DMS 273 (cell line): ENCODE results near the gene STARD9.
A peak's percentile ranks its signal among the peaks of the same experiment; 100 is the strongest.
"Not testable (repeated sequence)": the region's sequence is repeated elsewhere in the genome, so short reads cannot be mapped to it uniquely, and the experiment has no call there.

Source experiments
- DNase-seq: peaks from one replicate; lab custom pipeline; 2025; ENCODE audit not compliant: unreplicated experiment; lab: John Stamatoyannopoulos, UW

The STARD9 gene

DNA sequence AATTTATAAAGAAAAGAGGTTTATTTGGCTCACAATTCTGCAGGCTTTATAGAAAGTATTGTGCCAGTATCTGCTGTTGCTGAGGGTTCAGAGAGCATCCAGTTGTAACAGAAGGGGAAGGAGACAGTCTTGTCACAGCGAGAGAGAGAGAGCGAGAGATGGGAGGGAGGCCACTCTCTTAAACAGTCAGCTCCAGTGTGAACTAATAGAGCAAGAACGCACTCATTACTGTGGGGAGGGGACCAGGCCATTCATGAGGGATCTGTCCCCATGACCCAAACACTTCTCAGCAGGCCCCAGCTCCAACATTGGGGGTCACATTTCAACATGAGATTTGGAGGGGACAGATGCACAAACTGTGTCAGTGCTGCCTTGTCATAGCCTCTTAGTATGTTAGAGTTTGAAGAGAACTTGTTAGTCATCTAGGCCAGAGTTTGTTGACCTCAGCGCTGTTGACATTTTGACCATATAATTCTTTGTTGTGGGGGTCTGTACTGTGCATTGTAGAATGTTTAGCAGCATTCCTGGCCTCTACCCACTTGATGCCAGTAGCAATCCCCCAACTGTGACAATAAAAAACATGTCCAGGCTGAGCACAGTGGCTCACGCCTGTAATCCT, 15.3 kb downstream of the STARD9 start:
- DNase-seq: no peak

GRCh38 chr15:42591238-42591934, 16.0 kb downstream of the STARD9 start:
- peak; percentile 17 for DNase-seq

DNA sequence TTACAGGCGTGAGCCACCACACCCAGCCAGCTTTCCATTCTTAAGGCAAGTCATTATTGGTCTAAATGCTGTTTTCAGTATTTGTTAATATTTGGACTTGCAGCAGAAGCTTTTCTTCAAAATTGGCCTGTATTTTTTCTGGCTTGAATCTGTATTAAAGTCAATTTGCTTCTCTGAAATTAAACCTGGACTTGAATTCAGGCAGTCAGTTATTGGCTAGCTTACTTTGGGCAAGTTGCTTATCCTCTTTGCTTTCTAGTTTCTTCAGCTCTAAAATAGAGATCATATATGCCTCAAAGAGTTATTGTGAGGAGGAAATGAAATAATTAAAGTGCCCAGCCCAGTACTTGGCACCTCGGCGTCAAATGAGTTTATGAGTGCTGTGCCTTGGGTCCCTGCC, 17.3 kb downstream of the STARD9 start:
- DNase-seq: no peak

DNA sequence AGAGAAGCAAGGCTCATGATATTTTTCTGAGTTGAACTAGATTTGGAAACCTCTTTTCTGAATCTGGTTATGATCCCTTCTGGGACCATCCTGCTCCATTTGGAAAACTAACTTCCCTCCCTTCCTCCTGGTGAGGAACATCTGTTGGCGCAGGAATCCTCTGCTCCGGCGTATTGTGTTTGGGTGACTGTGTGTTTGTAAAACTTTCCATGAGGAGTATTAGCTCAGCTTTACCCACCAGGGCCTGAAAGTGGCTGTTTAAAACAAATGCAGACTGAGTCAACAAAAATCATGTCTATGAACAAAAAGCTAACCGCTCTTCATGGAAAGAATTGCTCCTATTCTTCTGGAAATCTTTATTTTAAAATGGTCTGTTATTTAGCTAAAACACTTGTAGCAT, 17.7 kb downstream of the STARD9 start:
- DNase-seq: no peak

GRCh38 chr15:42594095-42594494, 18.7 kb downstream of the STARD9 start:
- DNase-seq: no peak

DNA sequence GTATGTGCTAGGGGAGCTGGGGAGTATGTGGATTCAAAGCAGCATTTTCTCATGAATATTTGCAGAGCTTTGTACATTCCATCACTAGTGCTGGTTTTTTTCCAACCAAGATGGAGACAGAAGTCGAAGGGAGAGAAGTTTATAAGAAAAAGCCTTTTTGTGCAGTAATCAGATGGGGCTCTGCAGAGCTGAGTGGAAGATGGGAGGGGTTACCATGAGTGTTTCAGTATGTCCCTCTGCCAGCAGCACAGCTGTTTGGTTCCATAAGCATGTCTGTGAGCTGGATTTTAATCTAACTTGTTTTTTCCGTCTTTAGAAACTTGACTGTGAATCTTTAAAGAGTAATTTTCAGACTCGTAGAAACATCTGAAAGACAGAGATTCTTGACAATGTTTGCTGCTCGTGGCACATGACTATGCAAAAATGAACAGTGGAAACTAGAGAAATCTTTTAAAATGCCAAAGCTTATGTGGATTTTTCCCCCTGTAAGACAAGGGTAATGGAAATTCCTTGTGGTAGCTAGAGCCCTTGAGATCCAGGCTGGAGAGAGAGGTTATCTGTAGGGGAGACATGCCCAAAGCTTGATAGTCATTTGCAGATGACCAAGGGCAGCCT, 20.3 kb downstream of the STARD9 start:
- no peak for DNase-seq

DNA sequence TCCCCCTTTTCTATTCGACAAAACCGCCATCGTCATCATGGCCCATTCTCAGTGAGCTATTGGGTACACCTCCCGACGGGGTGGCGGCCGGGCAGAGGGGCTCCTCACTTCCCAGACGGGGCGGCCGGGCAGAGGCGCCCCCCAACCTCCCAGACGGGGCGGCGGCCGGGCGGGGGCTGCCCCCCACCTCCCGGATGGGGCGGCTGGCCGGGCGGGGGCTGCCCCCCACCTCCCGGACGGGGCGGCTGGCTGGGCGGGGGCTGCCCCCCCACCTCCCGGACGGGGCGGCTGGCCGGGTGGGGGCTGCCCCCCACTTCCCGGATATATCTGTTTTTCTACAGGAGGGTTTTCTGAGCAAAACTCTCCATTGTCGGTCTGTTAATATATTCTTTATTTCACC, 25.9 kb downstream of the STARD9 start:
- not testable (repeated sequence) for DNase-seq

DNA sequence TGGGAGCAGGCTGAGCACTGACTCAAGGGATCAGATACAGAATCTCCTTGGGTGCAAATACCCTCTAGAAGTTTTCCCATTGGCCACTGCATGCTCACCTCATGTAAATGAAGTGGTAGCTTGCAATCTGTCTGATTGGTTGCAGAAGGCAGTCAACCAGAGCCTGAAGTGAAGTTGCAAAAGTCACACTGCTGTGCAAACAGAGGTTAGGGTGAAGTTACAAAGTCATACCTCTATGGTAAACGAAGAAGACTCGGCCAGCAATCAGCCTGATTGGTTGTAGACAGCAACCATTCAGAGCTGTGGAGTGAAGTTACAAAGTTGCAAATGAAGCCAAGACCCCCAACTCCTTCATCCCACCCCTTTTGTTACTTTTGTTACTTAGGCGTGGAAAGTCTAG, 27.1 kb downstream of the STARD9 start:
- no peak for DNase-seq

DNA sequence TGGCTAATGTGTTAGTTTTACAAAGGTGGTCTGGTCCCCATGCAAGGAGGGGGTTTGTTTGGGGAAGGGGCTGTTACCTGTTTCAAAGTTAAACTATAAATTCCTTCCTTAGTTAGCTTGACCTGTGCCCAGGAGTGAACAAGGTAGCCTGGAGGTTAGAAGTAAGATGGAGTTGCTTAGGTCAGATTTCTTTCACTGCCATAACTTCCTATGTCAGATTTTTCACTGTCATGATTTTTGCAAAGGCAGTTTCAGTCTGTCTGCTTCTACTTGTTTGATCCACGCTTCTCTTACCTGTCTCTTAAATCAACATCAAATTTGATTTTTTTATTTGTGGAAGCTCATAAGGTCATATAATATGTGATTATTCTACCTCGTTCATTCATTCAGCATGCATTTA, 28.6 kb downstream of the STARD9 start:
- no peak for DNase-seq

DNA sequence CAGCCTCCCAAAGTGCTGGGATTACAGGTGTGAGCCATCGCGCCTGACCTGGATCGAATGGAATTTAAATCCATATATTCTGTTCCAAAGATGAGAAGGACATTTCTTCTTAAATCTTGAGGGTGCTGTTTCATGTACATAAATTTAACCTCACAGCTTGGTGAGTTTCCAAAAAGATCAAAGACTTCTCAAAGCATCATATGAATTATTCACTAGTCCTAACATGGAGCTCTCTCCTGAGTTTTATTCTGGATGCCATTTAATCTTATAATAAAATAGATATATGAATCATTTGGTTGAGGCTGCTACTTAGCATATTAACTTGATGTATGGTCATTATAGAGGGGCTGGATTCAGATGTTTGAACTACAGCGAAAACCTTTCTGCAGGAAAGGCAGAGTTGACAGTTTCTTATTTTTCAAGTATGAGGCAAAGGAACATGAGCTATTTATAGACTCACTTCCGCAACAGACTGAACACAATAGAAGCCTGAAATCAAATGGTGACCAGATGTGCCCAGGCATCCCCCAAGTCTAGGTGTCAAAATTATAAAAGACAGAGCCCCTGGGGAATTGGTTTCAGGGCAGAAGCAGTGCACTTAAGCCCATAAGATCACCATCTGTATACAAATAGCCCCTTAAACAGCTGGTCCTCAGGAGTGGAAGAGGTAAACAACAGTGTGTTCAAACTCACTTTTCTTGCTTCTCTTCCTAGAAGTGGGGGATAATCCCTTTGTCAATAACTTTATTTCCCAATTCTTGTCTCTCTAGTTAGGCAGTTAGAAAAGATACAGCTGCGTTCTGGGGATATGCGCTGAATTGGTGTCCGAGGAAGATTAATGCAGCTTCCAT, 29.7 kb downstream of the STARD9 start:
- peak; percentile 48 for DNase-seq

DNA sequence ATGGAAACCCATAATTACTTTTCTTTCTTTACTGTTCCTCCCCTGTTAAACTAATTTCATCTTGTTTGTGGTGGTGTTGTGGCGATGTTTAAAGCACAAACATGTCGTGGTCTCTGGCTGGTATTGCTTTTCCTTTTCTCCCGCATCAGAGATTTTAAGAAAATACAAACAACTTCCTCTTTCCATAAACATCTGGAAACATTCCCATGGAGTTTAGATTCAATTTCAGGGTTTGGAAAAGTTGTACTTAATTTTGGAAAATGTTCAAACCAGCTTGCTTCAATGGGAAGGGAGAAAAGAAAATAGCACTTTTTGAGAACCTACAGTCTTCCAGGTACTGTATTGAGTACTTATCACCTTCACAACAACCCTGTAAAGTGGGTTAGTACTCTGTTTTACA, 30.4 kb downstream of the STARD9 start:
- no peak for DNase-seq

DNA sequence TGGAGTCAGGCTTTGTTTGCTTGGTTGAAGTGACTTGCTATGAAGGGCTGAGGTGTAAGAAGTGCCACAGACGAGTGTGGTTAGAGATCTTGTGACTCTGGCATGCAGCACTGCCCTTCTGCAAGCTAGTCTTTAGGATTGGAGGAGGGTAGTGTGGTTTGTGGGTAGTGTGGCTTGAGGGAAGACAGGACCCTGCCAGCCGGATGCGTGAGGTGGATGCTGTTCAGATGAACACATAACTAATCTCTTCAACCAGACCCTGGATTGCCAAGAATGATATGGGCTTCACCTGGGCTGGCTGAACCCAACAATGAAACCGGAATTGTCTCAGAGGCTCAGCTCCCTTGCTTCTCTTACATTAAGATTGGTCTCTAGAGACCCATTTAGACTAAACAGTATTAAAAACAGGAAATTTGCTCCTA, 32.7 kb downstream of the STARD9 start:
- DNase-seq: no peak

DNA sequence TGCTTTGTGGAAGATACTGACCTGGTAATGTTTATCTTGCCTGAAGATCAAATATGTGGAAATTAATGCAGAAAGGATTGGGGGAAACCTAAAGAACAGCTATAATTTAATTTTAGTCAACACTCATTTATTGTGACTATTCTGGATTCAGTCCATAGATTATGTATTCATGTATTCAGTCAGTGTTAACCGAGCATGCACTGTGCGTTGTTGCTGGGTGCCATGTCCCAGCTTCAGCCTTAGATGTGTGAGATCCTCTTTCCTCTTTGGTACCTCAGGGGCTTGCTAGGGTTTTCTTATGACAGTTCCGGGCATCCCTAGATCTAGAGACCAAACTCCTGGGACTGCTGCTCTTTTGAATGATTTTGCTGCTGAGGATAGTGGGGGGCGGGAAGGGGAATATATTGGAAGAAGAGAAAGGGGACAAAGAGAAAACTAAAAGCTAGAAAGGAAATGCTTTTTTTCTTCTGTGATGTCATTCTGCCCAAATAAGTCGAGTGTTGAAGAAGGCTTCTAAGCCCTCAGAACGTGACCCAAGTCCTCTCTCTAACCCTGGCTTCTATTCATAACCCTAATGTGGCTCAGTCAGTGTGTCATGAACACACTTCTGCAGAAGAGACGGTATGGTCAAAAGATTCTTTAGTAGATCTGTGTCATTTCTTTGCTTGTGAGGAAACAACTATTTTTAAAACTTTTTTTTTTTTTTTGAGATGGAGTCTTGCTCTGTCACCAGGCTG, 33.5 kb downstream of the STARD9 start:
- no peak for DNase-seq

DNA sequence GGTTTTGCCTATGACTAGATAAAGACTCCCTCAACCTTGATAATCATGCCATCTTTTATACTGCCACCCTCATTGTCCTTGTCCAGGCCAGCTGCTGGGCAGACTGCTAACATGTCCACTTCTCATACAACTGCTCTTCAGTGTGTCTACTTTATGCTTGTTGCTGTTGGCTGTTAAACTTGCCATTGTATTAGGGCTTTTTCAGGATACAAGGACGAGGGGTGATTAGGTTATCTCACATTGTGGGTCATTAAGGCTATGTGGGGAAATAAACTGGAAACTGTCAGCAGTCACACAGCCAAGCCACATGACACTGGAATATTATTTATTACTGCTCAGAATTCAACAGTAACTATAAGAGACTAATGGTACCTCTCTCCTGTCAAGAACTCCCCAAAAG, 36.1 kb downstream of the STARD9 start:
- no peak for DNase-seq

DNA sequence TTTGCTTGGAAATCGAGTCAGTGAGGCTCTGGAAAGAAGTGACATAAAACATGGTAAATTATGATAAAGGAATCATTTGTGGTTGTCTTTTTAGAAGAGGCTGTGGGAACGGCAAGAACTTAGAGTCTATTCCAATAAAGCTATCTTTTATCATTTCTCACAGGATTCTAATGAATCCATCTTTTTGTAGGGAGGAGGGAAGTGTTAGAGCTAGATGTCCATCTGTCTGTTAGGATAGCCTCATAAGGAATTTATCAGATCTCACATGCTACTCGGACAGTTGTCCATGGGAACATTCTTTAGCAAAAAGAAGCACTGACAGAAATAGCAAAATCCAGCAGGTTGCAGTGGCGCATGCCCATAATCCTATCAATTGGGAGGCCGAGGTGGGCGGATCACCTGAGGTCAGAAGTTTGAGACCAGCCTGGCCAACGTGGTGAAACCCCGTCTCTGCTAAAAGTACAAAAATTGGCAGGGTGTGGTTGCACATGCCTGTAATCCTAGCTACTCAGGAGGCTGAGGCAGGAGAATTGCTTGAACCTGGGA, 37.0 kb downstream of the STARD9 start:
- DNase-seq: no peak

- DNase-seq: no peak
Observed at GRCh38 chr15:42616107-42616506, 40.7 kb downstream of the STARD9 start.

DNA sequence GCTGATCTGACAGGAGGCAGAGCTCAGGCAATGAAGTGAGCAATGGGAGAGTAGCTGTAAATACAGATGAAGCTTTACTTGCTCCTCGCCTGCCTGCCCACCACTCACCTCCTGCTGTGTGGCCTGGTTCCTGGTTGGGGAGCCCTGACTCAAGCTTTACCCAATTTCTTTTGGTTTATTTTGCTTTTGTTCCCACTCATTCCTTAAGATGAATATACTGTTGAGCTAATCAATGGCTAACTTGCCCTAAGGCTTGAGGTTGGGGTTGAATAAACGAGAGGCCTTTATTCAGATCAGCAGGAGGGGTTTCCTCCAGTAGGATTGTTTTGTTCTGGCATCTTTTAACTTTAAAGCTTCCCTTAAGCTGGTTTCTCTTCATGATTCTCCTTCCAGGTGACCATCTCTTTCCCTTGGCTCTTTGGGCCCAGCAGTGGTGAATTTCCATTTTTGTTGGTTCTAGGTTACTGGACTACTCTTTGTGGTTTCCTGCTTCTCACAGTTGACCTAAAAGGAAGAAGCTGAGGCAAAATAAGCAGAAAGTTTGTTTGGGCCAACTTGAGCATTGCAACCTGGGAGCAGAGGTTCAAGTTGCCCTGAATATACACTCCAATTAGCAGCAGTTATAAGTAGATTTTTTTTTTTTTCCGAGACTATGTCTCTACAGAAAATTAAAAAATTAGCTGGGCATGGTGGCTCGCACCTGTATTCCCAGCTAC, 44.4 kb downstream of the STARD9 start:
- no peak for DNase-seq

- DNase-seq: no peak
Observed at GRCh38 chr15:42621386-42621785, 46.0 kb downstream of the STARD9 start.

DNA sequence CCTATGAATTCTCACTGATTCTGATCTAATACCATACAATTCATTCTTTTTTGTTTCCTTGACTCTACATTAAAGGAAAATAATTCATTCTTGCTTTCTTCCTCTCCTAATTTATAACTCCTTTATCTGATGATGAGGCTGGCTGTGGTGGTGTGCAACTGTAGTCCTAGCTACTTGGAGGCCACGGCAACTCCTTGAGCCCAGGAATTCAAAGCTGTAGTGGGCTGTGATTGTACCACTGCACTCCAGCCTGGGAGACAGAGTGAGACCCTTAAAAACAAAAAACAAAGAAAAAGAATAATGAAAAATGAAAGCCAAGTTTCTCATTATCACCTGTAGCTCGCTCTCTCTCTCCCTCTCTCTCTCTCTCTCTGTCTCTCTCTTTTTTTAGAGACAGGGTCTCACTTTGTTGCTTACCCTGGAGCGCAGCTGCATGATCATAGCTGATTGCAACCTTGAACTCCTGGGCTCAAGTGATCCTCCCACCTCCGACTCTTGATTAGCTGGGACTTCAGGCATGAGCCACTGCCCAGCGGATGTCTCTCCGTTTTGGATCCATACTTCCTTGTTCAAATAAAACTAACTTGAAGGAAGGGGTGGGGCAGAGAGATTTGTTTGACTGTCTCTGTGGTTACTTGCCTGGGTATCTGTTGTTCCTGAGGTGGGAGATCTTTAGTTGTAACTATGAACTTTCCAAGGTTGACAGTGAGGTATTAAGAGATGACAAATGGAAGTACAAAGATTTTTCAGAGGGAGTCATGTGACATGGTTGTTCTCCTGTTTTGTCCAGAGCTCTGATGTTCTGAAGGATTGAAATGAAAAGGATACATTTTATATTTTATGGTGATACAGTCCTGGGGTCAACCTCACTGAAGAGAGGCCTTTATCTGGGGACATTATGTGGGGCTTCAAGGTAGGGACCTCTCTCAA, 46.9 kb downstream of the STARD9 start:
- DNase-seq: no peak
